ENCODE measurements around the gene XPO1.

GRCh38 chr2:61492476-61492875, 45.7 kb downstream of the XPO1 start:
- TF ChIP-seq CTCF (IDR thresholded peaks at IDR 0.05) (no peak), POLR2A (IDR thresholded peaks at IDR 0.05) (no peak)
